ENCODE data around the gene CRYBG3.
"Not testable (repeated sequence)": the region's sequence is repeated elsewhere in the genome, so short reads cannot be mapped to it uniquely, and the experiment has no call there.

The CRYBG3 gene

GRCh38 chr3:97901313-97902248, 79.8 kb downstream of the CRYBG3 start:
- DNase-seq, result no peak

- not testable (repeated sequence) for DNase-seq
These were observed 88.0 kb downstream of the CRYBG3 start for GRCh38 chr3:97909830-97910229.

GRCh38 chr3:97910236-97910831, 88.5 kb downstream of the CRYBG3 start:
- DNase-seq, result not testable (repeated sequence)

GRCh38 chr3:97910931-97911351, 89.1 kb downstream of the CRYBG3 start:
- no peak for DNase-seq

GRCh38 chr3:97911459-97911858, 89.6 kb downstream of the CRYBG3 start:
- no peak for DNase-seq

GRCh38 chr3:97914388-97914787, 92.6 kb downstream of the CRYBG3 start:
- no peak for DNase-seq

- DNase-seq, result no peak
These were observed 94.8 kb downstream of the CRYBG3 start for GRCh38 chr3:97916576-97916975.

GRCh38 chr3:97917813-97918536, 96.2 kb downstream of the CRYBG3 start:
- DNase-seq, result no peak

- DNase-seq, result no peak
These were observed 105.9 kb downstream of the CRYBG3 start for GRCh38 chr3:97927704-97928103.

GRCh38 chr3:97928986-97929385, 107.2 kb downstream of the CRYBG3 start:
- no peak for DNase-seq

GRCh38 chr3:97930018-97930417, 108.2 kb downstream of the CRYBG3 start:
- no peak for DNase-seq

GRCh38 chr3:97931218-97931617, 109.4 kb downstream of the CRYBG3 start:
- DNase-seq, result no peak

GRCh38 chr3:97932387-97932801, 110.6 kb downstream of the CRYBG3 start:
- no peak for DNase-seq

- DNase-seq, result no peak
These were observed 113.3 kb downstream of the CRYBG3 start for GRCh38 chr3:97934980-97935695.

GRCh38 chr3:97935842-97936241, 114.0 kb downstream of the CRYBG3 start:
- DNase-seq, result no peak

GRCh38 chr3:97937205-97937604, 115.4 kb downstream of the CRYBG3 start:
- no peak for DNase-seq

GRCh38 chr3:97938444-97938843, 116.6 kb downstream of the CRYBG3 start:
- DNase-seq, result no peak

- DNase-seq, result no peak
These were observed 117.6 kb downstream of the CRYBG3 start for GRCh38 chr3:97939401-97939800.

- no peak for DNase-seq
These were observed 118.2 kb downstream of the CRYBG3 start for GRCh38 chr3:97940034-97940433.

GRCh38 chr3:97942801-97943546, 121.2 kb downstream of the CRYBG3 start:
- no peak for DNase-seq

GRCh38 chr3:97948351-97949109, 126.7 kb downstream of the CRYBG3 start:
- DNase-seq, result no peak

Data from RPMI8226 (cell line).